Testis (tissue), 3 donors: ENCODE data around the gene MYL7. TPM values are rescaled to one million over a fixed set of nuclear protein-coding genes. Genes with fewer than 3 reads are reported as not detected.

Experiments used
- DNase-seq: peaks from one replicate; pipeline ENCODE4 v3.0.0-alpha.2; 2019
- H3K27ac ChIP-seq, 2 donors: fragments of 200-600 bp; sonication (generic); one replicate each; pipeline ENCODE4 v1.5.1; 2019
- H3K27me3 ChIP-seq: fragments of 200-600 bp; sonication (generic); one replicate; pipeline ENCODE4 v1.5.1; 2019
- H3K36me3 ChIP-seq: fragments of 200-600 bp; sonication (generic); one replicate; pipeline ENCODE4 v1.5.1; 2017; ENCODE audit warnings: low read depth; ENCODE audit errors: missing control alignments
- H3K4me1 ChIP-seq: fragments of 200-600 bp; sonication (generic); one replicate; pipeline ENCODE4 v1.5.1; 2019
- H3K4me3 ChIP-seq, 2 donors: fragments of 200-600 bp; sonication (generic); one replicate each; pipeline ENCODE4 v1.5.1; 2017 to 2019
- H3K9me3 ChIP-seq: fragments of 200-600 bp; sonication (generic); one replicate; pipeline ENCODE4 v1.5.1; 2017
- POLR2A ChIP-seq: fragments of 450-650 bp; IDR thresholded peaks from one replicate; pipeline ENCODE4 v1.6.1; 2017; ENCODE audit warnings: antibody characterized with exemption, mild to moderate bottlenecking, moderate library complexity
- WGBS, 2 donors: methylation state at CpG; one replicate each; pipeline ENCODE4 v1.1.5; 2018; 5-methylcytosine and 5-hydroxymethylcytosine counted together
- intact Hi-C: fragments of 100-400 bp; cut with DNase I; formaldehyde crosslinking; loops from one replicate; pipeline ENCODE4 v1.15.1; 2023; ENCODE audit warnings: low total_unique reads
- polyA plus RNA-seq: library from polyadenylated mRNA; stranded (reverse); fragments of 350-450 nt; fragmentation: Illumina TruSeq; extraction: RNeasy Lipid Tissue Mini Kit (QIAGEN cat#74804); gene quantifications from one replicate; pipeline ENCODE4 v1.2.3, GENCODE V29; 2014; ENCODE audit warnings: low read depth, low replicate concordance; ENCODE audit not compliant: insufficient read depth
- total RNA-seq, 2 donors: library from RNA; depleted of rRNA; stranded (reverse); fragments of >200 nt; gene quantifications; one replicate each; pipeline ENCODE4 v1.2.3, GENCODE V29; 2016
- TF ChIP-seq, protein P1 (sequence below), 3 experiments: fragments of 450-650 bp in 2 of 3; fragments of 200-600 bp in 1 of 3; sonication (generic) in 1 of 3; IDR thresholded peaks; one replicate each; pipeline ENCODE4 v1.5.1; 2016 to 2019; ENCODE audit warnings: antibody characterized with exemption in 3 of 3, mild to moderate bottlenecking in 2 of 3, moderate library complexity in 1 of 3

MYL7 gene
- total and polyA plus RNA-seq, 3 donors from 2014 or later: 1.5 to 1.7 TPM; not detected in 1

- Histone ChIP-seq H3K4me3 (no peak overlapping the region), H3K9me3 (no peaks in the 10 kb centered on the region), H3K27ac (no peak overlapping the region), H3K36me3 (no peaks in the 10 kb centered on the region), H3K27me3 (no peaks in the 10 kb centered on the region), H3K4me1 (no peaks in the 10 kb centered on the region)
- intact Hi-C loops: no loop called here
- 79 to 90% methylated on average over 4 of the region's 4 CpGs for WGBS, 2 donors
- no peak for DNase-seq
- TF ChIP-seq, protein P1, sequence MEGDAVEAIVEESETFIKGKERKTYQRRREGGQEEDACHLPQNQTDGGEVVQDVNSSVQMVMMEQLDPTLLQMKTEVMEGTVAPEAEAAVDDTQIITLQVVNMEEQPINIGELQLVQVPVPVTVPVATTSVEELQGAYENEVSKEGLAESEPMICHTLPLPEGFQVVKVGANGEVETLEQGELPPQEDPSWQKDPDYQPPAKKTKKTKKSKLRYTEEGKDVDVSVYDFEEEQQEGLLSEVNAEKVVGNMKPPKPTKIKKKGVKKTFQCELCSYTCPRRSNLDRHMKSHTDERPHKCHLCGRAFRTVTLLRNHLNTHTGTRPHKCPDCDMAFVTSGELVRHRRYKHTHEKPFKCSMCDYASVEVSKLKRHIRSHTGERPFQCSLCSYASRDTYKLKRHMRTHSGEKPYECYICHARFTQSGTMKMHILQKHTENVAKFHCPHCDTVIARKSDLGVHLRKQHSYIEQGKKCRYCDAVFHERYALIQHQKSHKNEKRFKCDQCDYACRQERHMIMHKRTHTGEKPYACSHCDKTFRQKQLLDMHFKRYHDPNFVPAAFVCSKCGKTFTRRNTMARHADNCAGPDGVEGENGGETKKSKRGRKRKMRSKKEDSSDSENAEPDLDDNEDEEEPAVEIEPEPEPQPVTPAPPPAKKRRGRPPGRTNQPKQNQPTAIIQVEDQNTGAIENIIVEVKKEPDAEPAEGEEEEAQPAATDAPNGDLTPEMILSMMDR (IDR thresholded peaks at IDR 0.05): no peak
- no peak for TF ChIP-seq POLR2A
These were observed 21.0 kb upstream of the MYL7 start for GRCh38 chr7:44162179-44162578.

- 91 to 93% methylated on average over 2 of the region's 2 CpGs for WGBS, 2 donors
- TF ChIP-seq, protein P1 (IDR thresholded peaks at IDR 0.05): no peak
- TF ChIP-seq POLR2A: no peak
- DNase-seq: no peak
These were observed 20.2 kb upstream of the MYL7 start for GRCh38 chr7:44161371-44161770.

DNA sequence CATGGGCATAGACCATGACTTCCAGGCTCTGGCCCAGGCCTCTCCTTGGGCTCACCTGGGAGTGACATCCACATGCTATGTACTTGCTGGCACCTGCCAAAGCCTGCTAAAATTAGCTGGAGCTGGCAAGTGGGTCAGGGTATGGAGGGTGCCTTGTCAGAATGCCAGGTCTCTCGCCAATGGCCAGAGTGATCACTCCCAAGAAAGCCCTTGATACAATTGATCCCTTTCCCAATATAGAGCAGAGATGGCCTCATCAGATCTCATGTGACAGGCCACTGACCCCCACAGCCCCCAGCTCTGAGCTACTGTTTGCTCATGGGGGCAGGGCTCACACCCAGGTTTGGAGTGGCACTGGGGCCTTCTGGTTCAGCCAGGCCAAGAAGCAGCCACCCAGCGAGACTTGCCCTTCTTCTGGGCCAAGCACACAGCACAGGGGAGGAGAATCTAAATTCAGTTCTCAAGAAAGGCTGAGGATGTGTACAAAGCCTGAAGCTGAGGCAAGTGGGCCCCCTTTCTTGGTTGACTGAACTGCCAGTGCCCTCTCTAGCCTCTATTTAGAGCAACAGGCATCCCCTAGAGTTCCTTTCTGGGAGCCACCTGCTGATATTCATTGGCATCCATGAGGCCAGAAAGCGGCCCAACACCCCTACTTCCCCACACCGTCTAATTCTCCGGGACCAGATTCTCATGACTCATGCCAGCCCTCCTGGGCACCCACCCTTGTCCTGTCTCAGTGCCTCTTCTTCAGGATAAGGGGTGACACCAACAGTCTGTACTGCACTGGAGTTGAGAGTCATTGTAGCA, 18.9 kb upstream of the MYL7 start:
- Histone ChIP-seq H3K36me3 (no peaks in the 10 kb centered on the region), H3K4me1 (no peaks in the 10 kb centered on the region), H3K27me3 (no peaks in the 10 kb centered on the region), H3K27ac (no peak overlapping the region), H3K4me3 (no peak overlapping the region), H3K9me3 (no peaks in the 10 kb centered on the region)
- 93 to 98% methylated on average over 5 of the region's 5 CpGs for WGBS, 2 donors
- intact Hi-C loops: no loop called here
- TF ChIP-seq, protein P1 (IDR thresholded peaks at IDR 0.05): no peak
- TF ChIP-seq POLR2A: no peak
- no peak for DNase-seq

More at GRCh38 chr7:44161371-44161770, 20.2 kb upstream of the MYL7 start:
- intact Hi-C loops: no loop called here
- no peaks in the 10 kb centered on the region for H3K9me3 ChIP-seq
- H3K27ac ChIP-seq: no peak overlapping the region
- H3K27me3 ChIP-seq: no peaks in the 10 kb centered on the region
- H3K36me3 ChIP-seq: no peaks in the 10 kb centered on the region
- no peaks in the 10 kb centered on the region for H3K4me1 ChIP-seq
- no peak overlapping the region for H3K4me3 ChIP-seq

DNA sequence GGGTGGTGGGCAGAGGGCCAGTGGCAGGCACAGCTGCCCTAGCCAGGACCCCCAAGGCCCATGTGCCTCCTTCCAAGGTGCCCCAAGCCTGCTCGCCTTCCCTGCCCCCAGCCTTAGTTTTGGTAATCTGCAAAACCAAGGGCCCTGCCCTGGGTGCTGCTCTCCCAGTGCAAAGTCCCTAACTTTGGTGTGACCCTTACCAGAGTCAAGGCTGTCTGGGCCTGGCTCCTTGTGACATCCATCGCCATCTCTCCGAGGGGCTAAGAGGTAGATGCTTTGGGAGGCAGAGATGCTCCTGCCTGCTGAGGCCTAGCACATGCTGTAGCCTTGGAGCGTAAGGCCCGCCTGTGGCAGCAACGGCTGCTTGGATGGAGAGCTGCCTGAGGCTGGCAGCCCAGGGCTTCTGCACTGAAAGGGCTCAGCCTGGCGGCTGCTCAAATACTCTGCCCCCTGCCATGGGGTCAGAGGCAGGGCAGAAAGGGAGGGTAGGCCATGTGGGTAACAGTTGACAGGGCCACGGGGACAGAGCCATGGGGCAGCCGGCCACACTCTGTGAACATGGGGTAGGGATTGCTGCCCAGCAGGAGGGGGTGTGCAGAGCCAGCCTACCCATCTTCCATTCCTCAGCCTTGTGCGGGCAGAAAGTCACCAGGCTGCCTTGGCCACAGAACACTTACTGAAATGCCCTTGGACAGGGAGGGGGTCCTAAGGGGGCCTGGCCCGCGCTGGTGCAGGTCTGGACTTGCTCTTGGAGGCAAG, 17.9 kb upstream of the MYL7 start:
- Histone ChIP-seq H3K27ac (no peak overlapping the region), H3K4me3 (no peak overlapping the region), H3K4me1 (no peaks in the 10 kb centered on the region), H3K27me3 (no peaks in the 10 kb centered on the region), H3K9me3 (no peaks in the 10 kb centered on the region), H3K36me3 (no peaks in the 10 kb centered on the region)
- WGBS, 2 donors: 96 to 97% methylated on average over 9 to 12 of the region's 12 CpGs
- intact Hi-C loops: no loop called here
- DNase-seq: no peak
- TF ChIP-seq, protein P1 (IDR thresholded peaks at IDR 0.05): no peak
